ENCODE results near the gene DSCAM. TPM values are rescaled to one million over a fixed set of nuclear protein-coding genes. Genes with fewer than 3 reads are reported as not detected.

DSCAM gene
- total RNA-seq, 1 experiment from 2014 or later = not detected

DNA sequence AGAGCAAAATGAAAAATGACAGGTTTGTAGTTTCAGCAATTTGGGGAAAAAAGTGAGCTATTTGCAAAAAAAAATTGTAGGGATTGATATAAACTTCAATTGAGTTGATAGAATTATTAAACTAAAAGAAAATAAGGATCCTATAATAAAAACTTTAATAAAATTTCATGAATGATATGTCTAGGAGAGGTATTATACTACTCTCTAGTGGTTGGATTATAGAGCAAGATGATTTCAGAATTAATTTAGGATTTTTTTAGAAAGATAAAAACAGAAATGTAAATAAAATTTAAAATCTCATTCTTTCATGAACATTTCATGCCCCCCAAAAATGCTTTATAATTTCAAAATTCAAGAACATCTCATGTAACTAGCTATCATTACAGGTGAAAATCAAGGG is 430.4 kb downstream of the DSCAM start:
- H3K79me2 ChIP-seq (ENCODE audit: insufficient read depth, low read length) = no peaks in the 10 kb centered on the region
- H3K9me3 ChIP-seq (ENCODE audit: control insufficient read depth in 1 of 2, insufficient read depth in 1 of 2, low read depth in 1 of 2, low read length in 2 of 2) = peaks cover 21 to 26% of the 10 kb centered on the region in 2 experiments; a peak in 2 of 4 replicates
- H3K4me1 ChIP-seq (ENCODE audit: control insufficient read depth in 1 of 2, insufficient read depth in 2 of 2, low read length in 2 of 2) = no peaks in the 10 kb centered on the region
- no TSS peak for BruUV-seq (replicated peaks)
- ChIA-PET POLR2A (no interaction called here), RAD21 (ENCODE audit: low non-redundant PET in 1 of 2, low total read pairs in 2 of 2, uncharacterized antibody in 2 of 2, unreplicated experiment in 2 of 2) (no interaction called here), CTCF (no interaction called here)
- no peaks in the 10 kb centered on the region for H4K20me1 ChIP-seq (ENCODE audit: insufficient read depth)
- H3K27me3 ChIP-seq (ENCODE audit: insufficient read depth, low read length) = no peaks in the 10 kb centered on the region
- no peaks in the 10 kb centered on the region for H3K36me3 ChIP-seq (ENCODE audit: control insufficient read depth in 1 of 2, insufficient read depth in 2 of 2, low read length in 2 of 2)
- no peak overlapping the region for H3K4me2 ChIP-seq (ENCODE audit: low read length)
- no peak for ATAC-seq
- H3K9me2 ChIP-seq (ENCODE audit: insufficient read depth) = no peaks in the 10 kb centered on the region
- DNase-seq (ENCODE audit: low read depth, low spot score) = no peak
- no peak overlapping the region for H3K4me3 ChIP-seq (replicated peaks in 1 of 2; ENCODE audit: low read depth in 1 of 2, low read length in 2 of 2)
- no peak overlapping the region for H3K27ac ChIP-seq (ENCODE audit: low read depth, low read length)
- no peak overlapping the region for H3K9ac ChIP-seq (ENCODE audit: low read length)
- no peak overlapping the region for H2AFZ ChIP-seq (ENCODE audit: low read depth, low read length, poor library complexity, severe bottlenecking)
- intact Hi-C loops (cut with micrococcal nuclease) = no loop called here
- no peak for TF ChIP-seq ZNF274 (IDR thresholded peaks at IDR 0.05; ENCODE audit: low read depth, low read length)
- no peak for TF ChIP-seq CBX3 (IDR thresholded peaks at IDR 0.05; ENCODE audit: low read depth)
- TF ChIP-seq, protein P1, sequence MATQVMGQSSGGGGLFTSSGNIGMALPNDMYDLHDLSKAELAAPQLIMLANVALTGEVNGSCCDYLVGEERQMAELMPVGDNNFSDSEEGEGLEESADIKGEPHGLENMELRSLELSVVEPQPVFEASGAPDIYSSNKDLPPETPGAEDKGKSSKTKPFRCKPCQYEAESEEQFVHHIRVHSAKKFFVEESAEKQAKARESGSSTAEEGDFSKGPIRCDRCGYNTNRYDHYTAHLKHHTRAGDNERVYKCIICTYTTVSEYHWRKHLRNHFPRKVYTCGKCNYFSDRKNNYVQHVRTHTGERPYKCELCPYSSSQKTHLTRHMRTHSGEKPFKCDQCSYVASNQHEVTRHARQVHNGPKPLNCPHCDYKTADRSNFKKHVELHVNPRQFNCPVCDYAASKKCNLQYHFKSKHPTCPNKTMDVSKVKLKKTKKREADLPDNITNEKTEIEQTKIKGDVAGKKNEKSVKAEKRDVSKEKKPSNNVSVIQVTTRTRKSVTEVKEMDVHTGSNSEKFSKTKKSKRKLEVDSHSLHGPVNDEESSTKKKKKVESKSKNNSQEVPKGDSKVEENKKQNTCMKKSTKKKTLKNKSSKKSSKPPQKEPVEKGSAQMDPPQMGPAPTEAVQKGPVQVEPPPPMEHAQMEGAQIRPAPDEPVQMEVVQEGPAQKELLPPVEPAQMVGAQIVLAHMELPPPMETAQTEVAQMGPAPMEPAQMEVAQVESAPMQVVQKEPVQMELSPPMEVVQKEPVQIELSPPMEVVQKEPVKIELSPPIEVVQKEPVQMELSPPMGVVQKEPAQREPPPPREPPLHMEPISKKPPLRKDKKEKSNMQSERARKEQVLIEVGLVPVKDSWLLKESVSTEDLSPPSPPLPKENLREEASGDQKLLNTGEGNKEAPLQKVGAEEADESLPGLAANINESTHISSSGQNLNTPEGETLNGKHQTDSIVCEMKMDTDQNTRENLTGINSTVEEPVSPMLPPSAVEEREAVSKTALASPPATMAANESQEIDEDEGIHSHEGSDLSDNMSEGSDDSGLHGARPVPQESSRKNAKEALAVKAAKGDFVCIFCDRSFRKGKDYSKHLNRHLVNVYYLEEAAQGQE (IDR thresholded peaks at IDR 0.05; ENCODE audit: low read depth) = no peak
- no peak for TF ChIP-seq SIN3A (IDR thresholded peaks at IDR 0.05; ENCODE audit: low read depth)
- TF ChIP-seq POLR2A (IDR thresholded peaks at IDR 0.05; ENCODE audit: borderline replicate concordance, extremely low read depth, insufficient read depth, insufficient read length) = no peak
- TF ChIP-seq EZH2phosphoT487 (IDR thresholded peaks at IDR 0.05; ENCODE audit: borderline replicate concordance) = no peak
- no peak for TF ChIP-seq SRF (IDR thresholded peaks at IDR 0.05; ENCODE audit: low read depth)
- no peak for TF ChIP-seq POLR2AphosphoS5 (IDR thresholded peaks at IDR 0.05; ENCODE audit: low read depth, low read length)
- no peak for TF ChIP-seq MAX (IDR thresholded peaks at IDR 0.05)
- no peak for TF ChIP-seq ZFX (IDR thresholded peaks at IDR 0.05)
- TF ChIP-seq EZH2 (IDR thresholded peaks at IDR 0.05) = no peak
- TF ChIP-seq RAD21 (IDR thresholded peaks at IDR 0.05; ENCODE audit: low read depth) = no peak
- TF ChIP-seq EGR1 (IDR thresholded peaks at IDR 0.05; ENCODE audit: low read depth) = no peak
- TF ChIP-seq TCF7L2 (IDR thresholded peaks at IDR 0.05; ENCODE audit: borderline replicate concordance, extremely low read depth, insufficient read depth, insufficient read length) = no peak

All from HCT116 (cell line).